GM19395 (cell line): ENCODE measurements around the gene WDR70.
"Not testable (repeated sequence)": the region's sequence is repeated elsewhere in the genome, so short reads cannot be mapped to it uniquely, and the experiment has no call there.

ENCODE experiments used
- ATAC-seq: cut with Tn5 transposase; IDR thresholded peaks from one replicate; pipeline ENCODE4 v1.9.1; 2021; ENCODE audit warnings: mild to moderate bottlenecking, moderate library complexity; ENCODE audit not compliant: unreplicated experiment

The WDR70 gene

GRCh38 chr5:37453252-37453651, 74.1 kb downstream of the WDR70 start:
- not testable (repeated sequence) for ATAC-seq

- ATAC-seq: not testable (repeated sequence)
These were observed 75.4 kb downstream of the WDR70 start for GRCh38 chr5:37454402-37455055.

GRCh38 chr5:37463191-37464051, 84.3 kb downstream of the WDR70 start:
- not testable (repeated sequence) for ATAC-seq

DNA sequence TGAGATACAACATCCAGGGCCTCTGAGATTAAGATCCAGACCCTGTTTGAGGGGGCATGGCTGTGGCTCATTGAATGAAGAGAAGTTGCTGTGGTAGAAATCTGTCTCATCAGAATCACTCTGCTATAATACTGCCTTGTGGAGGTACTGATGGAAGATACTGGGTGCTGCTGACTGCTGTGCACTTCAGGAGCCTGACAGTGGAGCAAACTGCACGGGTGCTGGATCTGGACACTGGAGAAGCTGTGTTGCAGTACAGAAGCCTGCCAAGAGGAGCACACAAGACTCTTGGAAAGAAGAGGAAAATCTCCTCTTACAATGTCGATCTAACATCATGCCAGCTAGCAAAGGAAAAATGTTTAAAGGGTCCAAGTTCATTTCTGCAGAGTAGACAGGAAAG, 85.5 kb downstream of the WDR70 start:
- not testable (repeated sequence) for ATAC-seq

DNA sequence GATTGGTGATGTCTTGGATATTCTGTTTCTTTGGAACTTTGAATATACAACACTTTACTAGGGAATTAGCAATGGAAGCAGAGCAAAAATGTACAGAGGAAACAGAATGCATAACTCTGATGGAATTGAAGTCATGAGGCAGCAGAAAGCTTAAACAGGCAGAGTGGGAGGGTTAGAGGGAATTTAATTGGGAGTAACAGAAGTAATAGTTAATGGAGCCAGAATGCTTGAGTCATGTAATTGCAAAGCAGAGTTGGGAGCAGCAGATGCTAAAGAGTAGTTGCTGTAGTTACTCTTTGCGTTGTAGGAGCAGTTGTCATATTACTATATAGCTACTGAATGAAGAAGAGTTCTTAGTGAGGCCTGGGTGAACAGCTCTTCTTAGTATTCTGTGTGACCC, 90.3 kb downstream of the WDR70 start:
- ATAC-seq: not testable (repeated sequence)

GRCh38 chr5:37471666-37472197, 92.6 kb downstream of the WDR70 start:
- no peak for ATAC-seq

DNA sequence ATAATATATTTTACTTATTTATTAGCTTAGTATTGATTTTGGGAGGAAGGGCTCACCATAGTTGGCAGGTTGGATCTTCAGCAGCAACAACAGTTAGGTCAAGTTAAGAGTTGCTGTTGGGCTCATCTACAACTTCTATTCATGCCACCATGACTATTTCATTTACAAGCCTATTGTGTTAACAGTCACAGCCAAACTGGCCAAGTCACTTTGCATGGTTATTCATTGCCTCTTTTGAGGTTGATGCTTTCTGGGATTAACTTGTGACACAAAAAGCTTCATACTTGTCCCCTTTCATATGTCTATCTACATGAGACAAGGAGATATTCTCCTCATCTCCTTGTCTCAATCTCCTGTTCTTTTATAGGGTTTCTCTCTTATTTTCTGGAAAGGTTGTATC, 98.3 kb downstream of the WDR70 start:
- ATAC-seq: no peak

DNA sequence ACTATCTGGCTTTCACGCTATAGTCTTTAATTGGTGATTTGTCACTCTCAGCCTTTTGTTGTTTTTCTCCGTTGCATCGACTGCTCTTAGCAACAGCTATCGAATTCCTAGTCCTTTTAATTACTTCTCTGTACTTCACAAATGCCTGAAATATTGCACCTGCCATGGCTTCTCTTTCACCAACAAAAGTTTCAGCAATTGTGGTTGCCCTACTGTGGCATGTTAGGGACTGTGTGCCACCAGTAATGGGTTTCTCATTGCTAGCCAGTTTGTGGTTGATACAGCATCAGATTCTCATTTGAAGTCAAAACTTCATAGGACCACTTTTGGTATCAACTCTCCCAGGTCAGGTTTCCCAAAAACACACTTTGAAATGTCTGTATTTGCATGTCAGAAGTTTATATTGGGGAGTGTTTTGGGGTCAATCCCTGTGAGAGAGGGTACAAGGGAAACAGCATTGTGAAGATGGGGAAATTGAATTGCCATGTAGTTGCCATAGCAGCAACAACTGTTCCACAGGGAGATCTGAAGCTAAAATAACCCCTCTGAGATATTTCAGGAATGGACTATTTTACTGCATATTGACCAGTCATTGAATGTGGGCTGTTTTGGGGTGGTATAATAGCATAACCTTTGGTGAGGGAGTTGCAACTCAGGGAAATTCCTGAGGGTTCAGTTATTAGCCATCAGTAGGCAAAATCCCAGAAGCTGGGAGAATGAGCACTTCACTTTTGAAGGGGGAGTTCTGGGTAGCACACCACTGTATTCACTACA, 99.2 kb downstream of the WDR70 start:
- no peak for ATAC-seq

DNA sequence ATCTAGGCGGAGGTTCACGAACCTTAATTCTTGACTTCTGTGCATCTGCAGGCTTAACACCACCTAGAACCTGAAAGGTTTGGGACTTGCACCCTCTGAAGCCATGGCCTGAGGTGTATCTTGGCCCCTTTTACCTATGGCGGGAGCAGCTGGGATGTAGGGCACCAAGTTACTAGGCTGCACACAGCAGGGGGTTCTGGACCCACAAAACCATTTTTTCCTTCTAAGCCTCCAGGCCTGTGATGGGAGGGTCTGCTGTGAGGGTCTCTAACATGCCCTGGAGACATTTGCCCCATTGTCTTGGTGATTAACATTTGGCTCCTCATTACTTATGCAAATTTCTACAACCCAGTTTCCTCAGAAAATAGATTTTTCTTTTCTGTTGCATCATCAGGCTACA, 102.3 kb downstream of the WDR70 start:
- not testable (repeated sequence) for ATAC-seq

DNA sequence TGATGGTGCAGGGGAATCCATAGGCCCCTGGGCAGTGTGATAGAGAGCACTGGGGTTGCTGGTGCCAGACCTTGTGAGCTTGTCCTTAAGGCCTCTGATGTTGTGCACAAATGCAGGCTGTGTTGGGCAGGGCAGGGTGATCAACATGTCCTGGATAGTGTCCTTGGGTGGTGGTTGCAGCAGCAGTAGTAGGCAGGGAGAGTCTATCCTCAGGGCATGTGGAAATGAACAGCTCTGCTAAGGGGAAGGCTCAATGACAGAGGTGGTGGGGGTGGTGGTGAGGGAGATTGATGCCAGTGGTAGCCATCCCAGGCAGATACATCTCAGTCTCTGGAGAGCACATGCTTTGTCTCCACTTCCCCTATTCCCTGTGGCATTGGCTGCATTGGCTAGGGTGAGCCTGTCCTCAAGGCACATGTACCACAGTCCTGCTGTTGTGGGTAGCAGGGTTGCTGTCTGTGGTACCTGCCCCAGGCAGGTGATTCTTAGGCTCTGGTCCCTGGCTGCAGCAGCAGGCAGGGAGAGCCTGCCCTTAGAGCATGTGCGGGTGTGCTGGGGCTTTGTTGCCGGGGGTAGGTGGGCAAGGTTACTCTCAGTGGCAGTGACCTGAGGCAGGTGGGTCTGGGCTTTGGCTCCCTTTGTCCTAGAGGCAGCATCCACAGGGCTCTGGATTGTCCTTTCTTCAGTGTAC, 111.1 kb downstream of the WDR70 start:
- ATAC-seq: no peak

GRCh38 chr5:37490931-37491330, 111.8 kb downstream of the WDR70 start:
- no peak for ATAC-seq

DNA sequence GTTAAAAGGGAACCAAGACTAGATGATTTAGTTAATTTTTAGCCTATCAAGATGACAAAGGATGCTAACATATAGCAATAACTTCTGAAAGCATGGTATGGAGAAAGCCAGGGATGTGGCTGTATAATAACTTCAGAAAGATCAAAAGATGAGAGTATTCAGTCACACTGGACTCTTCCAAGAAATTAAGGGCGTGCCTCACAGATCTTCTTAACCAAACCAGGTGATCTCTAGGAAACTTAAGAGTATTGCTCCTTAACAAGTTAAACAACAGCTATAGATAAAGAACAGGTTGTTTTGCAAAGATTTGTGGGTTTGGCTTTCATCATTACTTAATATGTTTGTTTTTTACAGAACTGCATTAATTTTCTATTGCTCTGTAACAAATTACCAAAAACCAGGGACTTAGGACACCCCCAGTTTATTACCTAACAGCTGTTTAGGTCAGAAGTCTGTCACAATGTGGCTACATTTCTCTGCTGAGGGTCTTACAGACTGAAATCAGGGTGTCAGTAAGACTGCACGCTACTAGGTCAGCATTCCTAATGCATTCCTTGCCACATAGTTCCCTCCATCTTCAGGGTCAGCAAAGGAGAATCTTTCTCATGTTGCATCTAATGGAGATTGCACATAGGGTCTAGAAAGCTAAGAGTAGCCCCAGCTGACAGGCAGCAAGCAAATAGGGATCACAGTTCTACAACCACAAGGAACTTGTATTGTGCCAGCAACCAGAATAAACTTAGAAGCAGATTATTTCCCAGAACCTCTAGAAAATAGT, 113.8 kb downstream of the WDR70 start:
- ATAC-seq: no peak

- no peak for ATAC-seq
These were observed 115.6 kb downstream of the WDR70 start for GRCh38 chr5:37494756-37495155.

DNA sequence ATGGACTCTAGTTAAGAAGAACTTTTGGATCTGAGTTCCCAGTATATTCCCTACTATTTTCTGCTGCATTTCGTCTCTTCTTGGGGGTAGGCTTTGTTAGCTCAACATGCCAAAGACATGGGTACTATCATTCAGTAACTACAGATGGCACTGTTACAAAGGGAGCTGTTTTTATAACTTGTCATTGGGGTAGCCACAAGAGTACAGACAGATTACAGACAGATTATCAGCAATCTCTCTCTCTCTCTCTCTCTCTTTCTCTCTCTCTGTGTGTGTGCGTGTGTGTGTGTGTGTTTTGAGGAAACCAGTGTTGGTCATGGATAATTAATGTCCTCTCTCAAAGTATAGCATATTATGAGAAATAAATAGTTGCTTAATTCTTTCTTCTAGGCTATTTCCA, 116.1 kb downstream of the WDR70 start:
- no peak for ATAC-seq

DNA sequence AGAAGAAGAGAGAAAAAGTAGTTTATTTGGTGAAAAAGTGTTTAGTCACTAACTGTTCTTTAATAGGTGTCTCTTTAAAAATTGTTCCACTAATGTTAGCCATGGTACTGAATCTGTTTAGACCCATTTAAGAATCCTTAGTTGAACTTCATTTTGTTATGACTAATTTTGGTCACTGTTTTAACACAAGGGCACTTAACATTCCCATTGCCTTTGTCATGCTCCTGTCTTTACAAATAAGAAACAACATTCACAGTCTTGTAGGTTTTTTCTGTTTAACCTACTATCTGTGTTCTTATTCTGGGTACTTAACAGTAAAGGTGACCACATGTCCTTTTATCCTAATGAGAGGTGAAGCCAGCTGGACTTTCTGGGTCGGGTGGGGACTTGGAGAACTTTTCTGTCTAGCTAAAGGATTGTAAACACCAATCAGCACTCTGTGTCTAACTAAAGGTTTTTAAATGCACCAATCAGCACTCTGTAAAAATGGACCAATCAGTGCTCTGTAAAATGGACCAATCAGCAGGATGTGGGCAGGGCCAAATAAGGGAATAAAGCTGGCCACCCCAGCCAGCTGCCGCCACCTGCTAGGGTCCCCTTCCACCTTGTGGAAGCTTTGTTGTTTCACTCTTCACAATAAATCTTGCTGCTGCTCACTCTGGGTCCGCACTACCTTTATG, 116.7 kb downstream of the WDR70 start:
- no peak for ATAC-seq

GRCh38 chr5:37496902-37497445, 117.9 kb downstream of the WDR70 start:
- no peak for ATAC-seq

GRCh38 chr5:37501152-37501551, 122.0 kb downstream of the WDR70 start:
- ATAC-seq: no peak

- ATAC-seq: no peak
These were observed 127.1 kb downstream of the WDR70 start for GRCh38 chr5:37506241-37506640.

- ATAC-seq: no peak
These were observed 127.6 kb downstream of the WDR70 start for GRCh38 chr5:37506722-37507121.
